OCI-LY7 (cell line): Measurements from ENCODE around the gene DNM3.

Experiments used
- CTCF ChIP-seq: fragments of 200-600 bp; sonication (generic); conservative IDR thresholded peaks from 2 replicates; pipeline ENCODE4 v1.5.1; 2014; ENCODE audit warnings: mild to moderate bottlenecking, antibody characterized with exemption, low read length, moderate library complexity, mixed read lengths
- EZH2phosphoT487 ChIP-seq: fragments of 200-600 bp; sonication (generic); IDR thresholded peaks from 2 replicates; pipeline ENCODE4 v1.6.1; 2018; ENCODE audit warnings: low read depth, borderline replicate concordance, mild to moderate bottlenecking, mixed run types, antibody characterized with exemption, low read length, moderate library complexity, mixed read lengths

- TF ChIP-seq CTCF (no peak), EZH2phosphoT487 (no peak)
These were observed 40.1 kb downstream of the DNM3 start for GRCh38 chr1:171881442-171881841.
